Stimulated activated CD8-positive, alpha-beta memory T cell treated with anti-CD3 and anti-CD28 coated beads, Interleukin-7, amount 100 ng/mL, for 48 hours (primary cell): Measurements from ENCODE around the gene HIBCH.
"Not testable (repeated sequence)": the region's sequence is repeated elsewhere in the genome, so short reads cannot be mapped to it uniquely, and the experiment has no call there.

Experiments used
- DNase-seq, 2 donors: peaks; one replicate each; pipeline ENCODE4 v3.0.0-alpha.2; 2020; ENCODE audit warnings: low read depth in 1 of 2; ENCODE audit errors: extremely low read depth in 1 of 2

The HIBCH gene, protein sequence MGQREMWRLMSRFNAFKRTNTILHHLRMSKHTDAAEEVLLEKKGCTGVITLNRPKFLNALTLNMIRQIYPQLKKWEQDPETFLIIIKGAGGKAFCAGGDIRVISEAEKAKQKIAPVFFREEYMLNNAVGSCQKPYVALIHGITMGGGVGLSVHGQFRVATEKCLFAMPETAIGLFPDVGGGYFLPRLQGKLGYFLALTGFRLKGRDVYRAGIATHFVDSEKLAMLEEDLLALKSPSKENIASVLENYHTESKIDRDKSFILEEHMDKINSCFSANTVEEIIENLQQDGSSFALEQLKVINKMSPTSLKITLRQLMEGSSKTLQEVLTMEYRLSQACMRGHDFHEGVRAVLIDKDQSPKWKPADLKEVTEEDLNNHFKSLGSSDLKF

DNA sequence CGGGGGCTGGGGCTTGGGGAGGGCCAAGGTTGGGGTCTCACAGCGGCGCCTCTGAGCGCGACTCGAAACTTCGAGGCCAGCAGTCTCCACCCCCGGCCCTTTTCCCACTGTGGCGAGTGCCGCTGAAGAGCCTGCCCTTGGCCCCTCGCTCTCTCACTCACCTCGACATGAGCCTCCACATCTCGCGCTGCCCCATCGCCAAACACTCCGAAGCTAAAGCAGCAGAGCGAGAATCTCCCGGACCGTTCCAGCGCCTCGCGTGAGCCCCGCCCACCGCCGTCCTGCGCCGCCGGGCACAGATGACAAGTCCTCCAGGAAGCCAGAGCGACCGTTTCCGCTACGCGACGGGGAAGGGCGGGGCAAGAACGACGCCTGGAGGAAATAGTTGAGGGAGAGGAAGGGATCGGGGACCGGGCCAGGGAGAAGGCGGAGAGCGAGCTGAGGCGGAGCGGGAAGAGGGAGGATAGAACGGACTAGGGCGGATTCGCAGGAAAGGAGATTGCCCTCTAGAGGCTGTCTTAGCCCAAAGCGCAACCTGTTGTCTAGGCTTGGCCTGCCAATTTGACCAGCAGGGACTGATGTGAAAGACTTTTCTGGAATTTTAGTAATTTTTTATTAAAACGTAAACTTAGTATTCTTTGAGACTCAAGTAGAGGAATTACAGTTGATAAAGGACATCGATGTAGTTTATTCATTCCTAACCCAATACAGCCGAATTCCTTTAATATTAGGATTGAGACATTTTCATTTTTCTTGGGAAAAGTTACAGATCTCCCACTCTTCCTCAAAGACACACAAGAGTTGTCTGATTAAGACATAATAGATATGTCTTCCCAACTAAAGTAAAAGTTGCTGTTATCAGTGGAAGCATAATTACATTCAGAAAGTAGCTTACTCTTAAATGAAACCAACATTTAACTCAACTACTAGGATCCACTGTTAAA, at the start of gene HIBCH:
Gene HIBCH (minus strand): TSS at position 272 of the 944 bp plus-strand sequence. CDS start 76 bp downstream, at position 196.
- peak; percentile 89 to 94 for DNase-seq

GRCh38 chr2:190367091-190367490, 47.5 kb upstream of the HIBCH start:
- DNase-seq, result no peak

DNA sequence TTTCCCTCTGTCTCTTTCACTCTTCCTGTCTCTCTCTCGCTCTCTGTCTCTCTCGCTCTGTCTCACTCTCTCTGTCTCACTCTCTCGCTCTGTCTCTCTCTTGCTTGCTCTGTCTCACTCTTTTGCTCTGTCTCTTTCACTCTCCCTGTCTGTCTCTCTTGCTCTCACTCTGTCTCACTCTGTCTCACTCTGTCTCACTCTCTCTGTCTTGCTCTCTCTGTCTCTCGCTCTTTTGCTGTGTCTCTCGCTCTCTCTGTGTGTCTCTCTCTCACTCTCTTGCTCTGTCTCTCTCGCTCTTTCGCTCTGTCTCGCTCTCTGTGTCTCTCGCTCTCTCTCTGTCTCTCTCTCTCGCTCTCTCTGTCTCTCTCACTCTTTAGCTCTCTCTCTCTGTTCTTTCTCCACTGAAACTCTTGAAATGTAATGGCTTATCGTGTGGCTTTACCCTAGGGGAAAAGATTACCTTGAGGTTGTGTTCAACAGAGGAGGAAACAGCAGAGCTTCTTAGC, 46.7 kb upstream of the HIBCH start:
- DNase-seq, result no peak

DNA sequence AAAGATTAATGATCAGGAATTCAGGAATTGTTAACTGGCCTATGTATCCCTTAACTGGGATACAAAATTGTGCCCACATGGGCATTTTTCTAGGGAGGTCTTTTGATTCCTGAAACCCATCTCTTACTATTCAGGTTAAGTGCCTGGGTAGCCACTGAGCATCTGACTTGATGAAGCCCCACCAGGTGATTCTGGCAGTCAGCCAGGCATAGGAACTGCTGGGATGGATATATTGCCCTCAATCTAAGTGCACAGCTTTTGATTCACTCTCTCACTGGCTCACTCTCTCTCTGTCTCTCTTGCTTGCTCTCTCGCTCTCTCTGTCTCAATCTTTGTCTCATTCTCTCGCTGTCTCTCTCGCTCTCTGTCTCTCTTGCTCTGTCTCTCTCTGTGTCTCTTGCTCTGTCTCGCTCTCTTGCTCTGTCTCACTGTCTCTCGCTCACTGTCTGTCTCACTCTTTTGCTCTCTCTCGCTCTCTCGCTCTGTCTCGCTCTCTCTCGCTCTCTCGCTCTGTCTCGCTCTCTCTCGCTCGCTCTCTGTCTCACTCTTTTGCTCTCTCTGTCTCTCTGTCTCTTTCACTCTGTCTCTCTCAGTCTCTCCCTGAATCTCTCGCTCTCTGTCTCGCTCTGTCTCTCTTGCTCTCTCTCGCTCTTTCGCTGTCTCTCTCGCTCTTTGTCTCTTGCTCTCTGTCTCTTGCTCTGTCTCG, 46.0 kb upstream of the HIBCH start:
- no peak for DNase-seq

DNA sequence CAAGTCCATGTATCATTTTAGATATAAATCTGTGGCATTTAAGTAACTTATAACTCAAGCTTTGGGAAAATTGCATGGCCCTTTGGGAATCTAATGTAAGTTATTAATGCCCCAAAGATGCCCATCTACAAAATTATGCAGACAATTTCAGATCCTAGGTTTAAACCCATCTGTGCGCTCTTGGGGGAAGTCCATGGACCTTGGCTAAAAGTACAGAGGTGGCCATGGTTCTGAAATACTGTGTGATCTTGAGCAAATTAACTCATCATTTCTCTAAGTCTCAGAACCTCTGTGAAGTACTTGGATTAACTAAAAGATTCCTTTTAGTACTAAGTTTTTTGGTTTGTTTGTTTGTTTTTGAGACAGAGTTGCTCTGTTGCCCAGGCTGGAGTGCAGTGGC, 43.3 kb upstream of the HIBCH start:
- DNase-seq, result no peak

DNA sequence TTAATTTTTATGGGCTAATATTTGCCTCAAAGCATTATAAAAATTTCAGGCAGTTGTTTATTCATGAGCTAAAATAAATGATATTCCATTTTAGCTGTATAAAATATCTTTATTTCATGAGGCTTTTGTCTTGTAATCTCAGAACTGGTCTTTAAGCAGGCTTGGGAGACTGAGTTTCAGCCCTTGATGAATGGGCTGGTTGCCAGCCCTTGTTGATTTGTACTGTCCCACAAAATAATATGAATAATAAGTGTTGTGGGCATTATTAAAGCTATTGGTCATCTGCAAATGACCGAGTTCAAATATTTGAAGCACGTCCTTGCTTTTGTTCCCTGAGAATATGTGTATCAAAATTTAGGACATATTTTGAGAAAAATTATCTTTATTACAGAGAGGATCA, 41.9 kb upstream of the HIBCH start:
- no peak for DNase-seq

GRCh38 chr2:190360965-190361364, 41.3 kb upstream of the HIBCH start:
- no peak for DNase-seq

DNA sequence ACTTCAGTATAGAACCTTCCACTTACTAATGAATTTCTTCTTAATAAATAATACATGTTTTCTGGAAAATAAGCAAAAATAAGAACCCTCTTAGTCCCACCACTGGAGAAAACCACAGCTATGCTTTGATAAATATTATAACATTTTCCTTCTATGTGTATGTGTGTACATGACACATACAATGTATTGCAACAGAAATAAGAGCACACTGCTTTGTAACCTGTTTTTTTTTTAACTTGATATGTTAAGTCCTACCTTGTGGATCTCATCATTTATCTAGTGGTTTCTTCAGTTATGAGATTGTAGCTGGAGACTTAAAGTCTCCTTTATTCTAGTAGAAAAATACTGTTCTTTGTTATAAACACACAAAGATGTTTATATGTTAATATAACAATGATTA, 40.9 kb upstream of the HIBCH start:
- no peak for DNase-seq

- DNase-seq, result not testable (repeated sequence)
Observed at GRCh38 chr2:190358655-190359448, 39.2 kb upstream of the HIBCH start.

- no peak for DNase-seq
Observed at GRCh38 chr2:190357600-190357999, 38.0 kb upstream of the HIBCH start.

DNA sequence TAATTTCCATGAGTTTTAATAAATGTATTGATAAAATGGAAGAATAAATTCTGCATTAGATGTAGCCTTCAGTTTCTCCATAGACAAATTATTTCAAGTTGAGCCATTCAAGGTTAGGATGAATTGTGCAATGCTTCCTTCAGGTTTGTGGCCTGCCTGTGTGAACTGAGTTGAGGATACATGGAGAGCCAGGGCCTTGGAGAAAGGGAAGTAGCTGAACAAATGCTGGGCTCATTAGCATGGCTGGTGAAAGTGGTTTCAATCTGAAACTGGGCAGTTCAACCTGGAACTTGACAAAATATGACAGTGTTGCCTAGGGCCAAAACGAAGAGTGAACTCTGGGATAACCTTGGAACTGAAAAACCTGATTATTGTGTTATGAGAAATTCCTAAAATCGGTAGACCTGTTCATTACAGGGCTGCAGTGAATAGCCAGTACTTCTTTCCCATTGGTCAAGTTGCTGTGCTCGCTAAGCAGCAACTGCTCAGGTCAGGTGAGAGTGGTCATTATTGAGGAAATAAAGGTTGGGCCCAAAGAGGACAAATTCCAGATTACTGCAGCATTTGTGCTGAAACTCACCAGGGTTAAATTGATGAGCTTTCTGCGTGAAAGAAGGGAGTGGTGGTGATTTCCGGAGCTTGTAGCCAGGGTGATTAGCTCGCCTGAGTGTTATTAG, 36.5 kb upstream of the HIBCH start:
- no peak for DNase-seq

GRCh38 chr2:190354003-190354690, 34.5 kb upstream of the HIBCH start:
- DNase-seq, result no peak

- no peak for DNase-seq
Observed at GRCh38 chr2:190353537-190353899, 33.9 kb upstream of the HIBCH start.

- DNase-seq, result no peak
Observed at GRCh38 chr2:190352668-190353536, 33.3 kb upstream of the HIBCH start.

GRCh38 chr2:190351955-190352354, 32.3 kb upstream of the HIBCH start:
- no peak for DNase-seq

- no peak for DNase-seq
Observed at GRCh38 chr2:190350371-190350770, 30.7 kb upstream of the HIBCH start.

DNA sequence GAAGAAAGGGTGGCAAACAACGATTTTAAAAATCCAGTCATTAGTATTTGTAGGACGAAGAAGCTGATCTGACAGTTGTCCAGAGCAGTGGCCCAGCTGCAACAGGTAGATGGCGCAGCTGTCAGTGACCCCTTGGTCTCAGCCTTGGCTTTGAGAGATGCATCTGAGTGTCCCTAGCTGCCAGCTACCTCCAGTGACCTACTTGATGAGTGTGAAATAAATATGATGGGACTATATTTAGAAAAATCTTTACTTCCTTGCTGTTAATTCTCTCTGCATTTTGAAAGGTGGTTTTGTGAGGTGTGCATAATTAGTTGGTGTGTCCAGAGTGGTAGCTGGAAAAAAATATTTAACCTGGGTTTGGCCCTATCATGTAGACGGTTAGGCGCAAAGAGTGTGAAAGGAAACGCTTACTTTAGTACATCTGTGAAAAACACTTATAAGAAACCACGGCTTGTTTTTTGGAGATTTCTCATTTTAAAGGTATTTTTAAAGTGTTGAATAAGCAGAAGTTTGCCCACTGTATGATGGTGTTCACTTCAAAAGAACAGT, 24.7 kb upstream of the HIBCH start:
- no peak for DNase-seq
